SU-DHL-6 (cell line): ENCODE results near the gene CERT1.

Experiments used
- CTCF ChIP-seq: fragments of 200-600 bp; sonication (generic); IDR thresholded peaks from one replicate; pipeline ENCODE4 v1.5.1; 2017; ENCODE audit warnings: antibody characterized with exemption, mild to moderate bottlenecking, low read length, moderate library complexity; ENCODE audit not compliant: insufficient read depth, poor library complexity, severe bottlenecking
- EZH2phosphoT487 ChIP-seq: fragments of 200-600 bp; sonication (generic), shearing (Covaris generic); conservative IDR thresholded peaks from 2 replicates; pipeline ENCODE4 v1.6.1; 2018; ENCODE audit warnings: mild to moderate bottlenecking, antibody characterized with exemption, low read length, moderate library complexity, mixed read lengths

DNA sequence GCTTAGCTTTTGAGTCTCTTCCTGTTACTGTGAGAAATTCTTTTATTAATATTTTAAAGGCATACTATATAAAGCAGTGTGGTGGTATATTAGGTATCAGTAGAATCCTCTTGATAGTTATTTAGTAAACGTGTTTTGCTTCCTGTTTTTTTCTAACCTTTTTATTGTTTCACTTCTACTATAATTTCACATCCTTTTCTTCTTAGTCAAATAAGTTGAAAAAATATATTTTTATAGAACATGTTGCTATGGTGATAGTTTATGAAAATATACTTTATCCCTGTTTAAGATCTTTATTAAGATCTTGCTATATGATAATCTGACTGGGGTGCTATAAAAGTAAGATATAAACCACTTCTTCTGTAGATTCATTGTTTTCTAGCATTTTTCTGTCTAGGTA lies 2.4 kb upstream of the CERT1 start:
- TF ChIP-seq CTCF (no peak), EZH2phosphoT487 (no peak)
